ENCODE measurements around the gene CLCN2.

GRCh38 chr3:184368586-184369183, 7.3 kb upstream of the CLCN2 start:
- TF ChIP-seq CTCF (IDR thresholded peaks at IDR 0.05) (no peak), POLR2A (IDR thresholded peaks at IDR 0.05) (no peak)

Measured in testis (tissue), 2 donors.